Heart right ventricle (tissue), 16 donors: ENCODE results near the gene TRAPPC6A. TPM values are rescaled to one million over a fixed set of nuclear protein-coding genes. Genes with fewer than 3 reads are reported as not detected.

Experiments
- ATAC-seq, 8 donors: fragments of 200-7000 bp; cut with Tn5 transposase; one replicate each; pipeline ENCODE4 v1.9.1; 2020; ENCODE audit warnings: mild to moderate bottlenecking in 8 of 8, moderate library complexity in 8 of 8, moderate number of reproducible peaks in 1 of 8
- DNase-seq, 2 donors: peaks; one replicate each; pipeline ENCODE4 v3.0.0-alpha.2; 2020
- H3K27ac ChIP-seq, 10 donors: fragments of 200-600 bp; sonication (generic) in 2 of 10; one replicate each; pipeline versions ENCODE4 v1.5.0 to v1.8.0; 2020 to 2022; ENCODE audit warnings: mild to moderate bottlenecking in 3 of 10
- H3K27me3 ChIP-seq, 7 donors: fragments of 200-600 bp; one replicate each; pipeline ENCODE4 v1.8.0; 2021 to 2022; ENCODE audit warnings: mild to moderate bottlenecking in 2 of 7
- H3K36me3 ChIP-seq, 9 donors: fragments of 200-600 bp; sonication (generic) in 1 of 9; one replicate each; pipeline versions ENCODE4 v1.5.0 to v1.8.0; 2020 to 2022; ENCODE audit warnings: mild to moderate bottlenecking in 2 of 9
- H3K4me1 ChIP-seq, 9 donors: fragments of 200-600 bp; sonication (generic) in 1 of 9; one replicate each; pipeline versions ENCODE4 v1.5.0 to v1.8.0; 2020 to 2022; ENCODE audit warnings: mild to moderate bottlenecking in 4 of 9
- H3K4me3 ChIP-seq, 10 donors: fragments of 200-600 bp; sonication (generic) in 2 of 10; one replicate each; pipeline versions ENCODE4 v1.5.0 to v1.8.0; 2020 to 2022; ENCODE audit warnings: mild to moderate bottlenecking in 7 of 10, moderate library complexity in 2 of 10
- H3K9me3 ChIP-seq, 11 donors: fragments of 200-600 bp in 10 of 11; sonication (generic) in 2 of 11; one replicate each; pipeline versions ENCODE4 v1.5.0 to v1.8.0; 2013 to 2022; ENCODE audit warnings: mild to moderate bottlenecking in 2 of 11, control low read depth in 1 of 11, moderate library complexity in 1 of 11
- CTCF ChIP-seq, 9 donors: fragments of 200-600 bp; sonication (generic) in 2 of 9; IDR thresholded peaks; one replicate each; pipeline versions ENCODE4 v1.5.0 to v1.8.0; 2021 to 2022; ENCODE audit warnings: antibody characterized with exemption in 9 of 9, mild to moderate bottlenecking in 5 of 9, moderate library complexity in 1 of 9
- WGBS, 2 donors: extraction: QIAGEN DNeasy Blood & Tissue Kit; methylation state at CpG; one replicate each; pipeline ENCODE4 v1.1.7; 2013; ENCODE audit warnings: inconsistent platforms in 1 of 2; 5-methylcytosine and 5-hydroxymethylcytosine counted together
- intact Hi-C, 10 donors: fragments of 100-400 bp; cut with DNase I; formaldehyde crosslinking; loops; one replicate each; pipeline versions ENCODE4 v1.11.1 to v1.14.2; 2022
- polyA plus RNA-seq, 2 donors: library from polyadenylated mRNA; stranded (reverse); fragments of 200-250 nt; gene quantifications; one replicate each; pipeline ENCODE4 v1.2.3, GENCODE V29; 2013
- total RNA-seq, 10 donors: library from RNA; stranded (reverse); fragmentation: NEBNext Ultra II Directional in 3 of 10; extraction: Animal tissue kit (Norgen Biotek cat#: 25700) in 3 of 10; gene quantifications; one replicate each; pipeline versions ENCODE4 v1.2.1 to v1.2.4, GENCODE V29; 2021 to 2023
- donor health status: Arrhythmogenic right ventricular cardiomyopathy.
- donor health status: ischemic (EF 13 %, LVEDD 7.1; RV severe dilation, severe dysfunction).
- donor health status: healthy with polysubstance abuse.
- donor health status: DM: no; HTN: yes; CAD: no.
- donor health status: DM: no; HTN: no; CAD: no.
- donor health status: ischemic (EF 25% LVEDD 6.9; RV normal size, moderate dysfunction).
- donor health status: ischemic (EF 25% LVEDD 5.7; RV mildly dilated, moderate dysfunction).
- donor health status: healthy.
- donor health status: DM: yes; HTN: yes; CAD: no.
- donor health status: Ischemic cardiomyopathy.
- donor health status: ischemic (EF 35%, LVEDD 5.7; RV mildly dilated, moderate dysfunction).
- donor health status: nonischemic (EF 11% LVEDD 7.7; RV severe dilation, severe dysfunction).
- donor health status: DM: yes; HTN: yes; CAD: no.
- donor health status: PGD.
- donor health status: ischemic (EF 29% LVEDD 5.4; RV normal size, mild dysfunction).
- donor health status: nonischemic (EF 23%, LVEDD 6.1; RV moderate dilation, normal function).

TRAPPC6A gene
- total and polyA plus RNA-seq, 12 donors, result 14.3 to 24.9 (median 16.8) TPM

GRCh38 chr19:45195764-45196163, 17.7 kb upstream of the TRAPPC6A start:
- Histone ChIP-seq H3K36me3 (no peaks in the 10 kb centered on the region), H3K27ac (no peak overlapping the region)
- no peak for TF ChIP-seq CTCF (IDR thresholded peaks at IDR 0.05)

GRCh38 chr19:45191375-45191774, 13.3 kb upstream of the TRAPPC6A start:
- no peak for TF ChIP-seq CTCF (IDR thresholded peaks at IDR 0.05)
- DNase-seq (no peak), ATAC-seq (no peak)
- WGBS, 2 donors, result 92 to 93% methylated on average over 4 of the region's 4 CpGs
- H3K27ac ChIP-seq, result no peak overlapping the region
- H3K9me3 ChIP-seq, result peaks cover 0 to 8% (median 0%) of the 10 kb centered on the region in 11 donors
- no peaks in the 10 kb centered on the region for H3K4me1 ChIP-seq
- no peaks in the 10 kb centered on the region for H3K36me3 ChIP-seq
- no peaks in the 10 kb centered on the region for H3K27me3 ChIP-seq
- H3K4me3 ChIP-seq, result no peak overlapping the region
- intact Hi-C loops, result loop anchor here in 2 of 10 donors (10.0 kb wide), 2 partner anchors 53 to 143 kb away; partner anchors contain the start of gene EXOC3L2 (in 1 of the 2)

More at GRCh38 chr19:45195764-45196163, 17.7 kb upstream of the TRAPPC6A start:
- Histone ChIP-seq H3K9me3 (no peaks in the 10 kb centered on the region), H3K4me1 (no peaks in the 10 kb centered on the region), H3K4me3 (no peak overlapping the region), H3K27me3 (no peaks in the 10 kb centered on the region)
- intact Hi-C loops, result loop anchor here in 2 of 10 donors (10.0 kb wide), 2 partner anchors 49 to 139 kb away; partner anchors contain the start of gene EXOC3L2 (in 1 of the 2)
- DNase-seq (no peak), ATAC-seq (no peak)
- 85 to 89% methylated on average over 6 of the region's 6 CpGs for WGBS, 2 donors

GRCh38 chr19:45189971-45190370, 11.9 kb upstream of the TRAPPC6A start:
- H3K4me3 ChIP-seq, result no peak overlapping the region
- H3K36me3 ChIP-seq, result no peaks in the 10 kb centered on the region
- no peaks in the 10 kb centered on the region for H3K27me3 ChIP-seq
- DNase-seq (no peak), ATAC-seq (no peak)
- 70 to 84% methylated on average over 1 of the region's 1 CpG for WGBS, 2 donors
- TF ChIP-seq CTCF (IDR thresholded peaks at IDR 0.05), result no peak
- H3K9me3 ChIP-seq, result peaks cover 0 to 8% (median 0%) of the 10 kb centered on the region in 11 donors
- intact Hi-C loops, result loop anchor here in 5 of 10 donors (5.0 to 10.0 kb wide), 4 partner anchors 55 to 173 kb away; partner anchors contain the start of genes EXOC3L2 (in 2 of the 5) and PPP1R37 (in 1 of the 5)
- no peak overlapping the region for H3K27ac ChIP-seq
- H3K4me1 ChIP-seq, result peaks cover 0 to 2% (median 0%) of the 10 kb centered on the region in 9 donors

GRCh38 chr19:45187421-45188100, 9.5 kb upstream of the TRAPPC6A start:
- 42 to 46% methylated on average over 12 of the region's 12 CpGs for WGBS, 2 donors
- Histone ChIP-seq H3K4me1 (peaks cover 0 to 12% (median 0%) of the 10 kb centered on the region in 9 donors), H3K36me3 (no peaks in the 10 kb centered on the region), H3K4me3 (no peak overlapping the region), H3K9me3 (peaks cover 0 to 8% (median 0%) of the 10 kb centered on the region in 11 donors), H3K27me3 (no peaks in the 10 kb centered on the region), H3K27ac (no peak overlapping the region)
- intact Hi-C loops, result loop anchor here in 3 of 10 donors (5.0 to 10.0 kb wide), 3 partner anchors 57 to 170 kb away; partner anchors contain the start of genes EXOC3L2 (in 1 of the 3) and PPP1R37 (in 1 of the 3)
- peak in 5 of 8 donors; percentile 23 to 56 (median 32) for ATAC-seq
- peak in 8 of 9 donors; percentile 41 to 67 (median 58) for TF ChIP-seq CTCF (IDR thresholded peaks at IDR 0.05)
- DNase-seq, result no peak
